ENCODE measurements around the gene IFNA7.

Gene IFNA7

DNA sequence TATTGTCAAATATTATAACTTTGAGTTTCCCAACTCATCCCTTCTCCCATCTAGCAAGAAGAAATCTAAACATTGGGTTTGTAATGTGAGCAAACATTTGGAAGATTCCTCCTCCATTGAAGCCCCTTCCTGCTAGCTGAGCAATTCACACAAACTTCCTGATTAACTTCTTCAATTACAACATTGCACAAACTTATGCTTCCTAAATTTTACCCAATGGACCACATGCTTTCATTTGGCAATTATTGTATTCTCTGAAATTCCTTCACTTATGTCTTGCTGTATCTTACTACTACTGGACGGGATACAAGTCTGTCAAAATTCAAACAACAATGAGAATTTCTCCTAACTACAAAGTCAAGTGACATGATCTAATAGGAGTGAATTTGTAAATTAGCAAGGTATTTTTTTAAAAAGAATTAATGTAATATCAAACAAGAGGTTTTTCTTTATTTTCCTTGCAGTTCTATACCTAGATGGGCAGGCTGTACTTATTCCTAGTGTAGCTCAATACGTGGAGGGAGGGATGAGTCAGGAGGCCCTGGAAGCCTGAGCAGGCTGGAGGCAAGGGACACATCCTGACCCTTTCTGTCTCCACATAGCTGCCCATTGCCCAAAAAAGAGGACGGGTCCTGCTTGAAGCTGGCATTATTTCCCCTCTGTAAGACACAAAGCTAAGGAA is 48.5 kb downstream of the IFNA7 start:
- Mint-ChIP-seq H3K4me3 (no peak overlapping the region), H3K9me3 (peaks cover 3% of the 10 kb centered on the region), H3K27ac (no peak overlapping the region), H3K4me1 (peaks cover 2% of the 10 kb centered on the region), H3K27me3 (peaks cover 9% of the 10 kb centered on the region), H3K36me3 (peaks cover 6% of the 10 kb centered on the region)
- DNase-seq (ENCODE audit: low spot score in 2 of 2): no peak
- ATAC-seq (ENCODE audit: low read depth): no peak

Data from memory B cell (primary cell).